Memory B cell (primary cell): ENCODE data around the gene MED7.
"Not testable (repeated sequence)": the region's sequence is repeated elsewhere in the genome, so short reads cannot be mapped to it uniquely, and the experiment has no call there.

ENCODE experiments used
- ATAC-seq: fragments of 150-1000 bp; cut with Tn5 transposase; 2 replicates; pipeline ENCODE4 v1.10.0; 2021; ENCODE audit warnings: low read depth, mild to moderate bottlenecking, moderate library complexity
- DNase-seq, 2 donors: peaks; one replicate each; pipeline ENCODE4 v3.0.0; 2022; ENCODE audit warnings: low spot score in 2 of 2
- H3K27ac Mint-ChIP-seq: one replicate; pipeline ENCODE4 v1.8.0; 2022; ENCODE audit warnings: mild to moderate bottlenecking, moderate library complexity, mixed read lengths
- H3K27me3 Mint-ChIP-seq: one replicate; pipeline ENCODE4 v1.8.0; 2022; ENCODE audit warnings: mixed read lengths
- H3K36me3 Mint-ChIP-seq: one replicate; pipeline ENCODE4 v1.8.0; 2022; ENCODE audit warnings: mild to moderate bottlenecking, mixed read lengths
- H3K4me1 Mint-ChIP-seq: one replicate; pipeline ENCODE4 v1.8.0; 2022; ENCODE audit warnings: mixed read lengths
- H3K4me3 Mint-ChIP-seq: one replicate; pipeline ENCODE4 v1.8.0; 2022; ENCODE audit warnings: mild to moderate bottlenecking, moderate library complexity, mixed read lengths
- H3K9me3 Mint-ChIP-seq: one replicate; pipeline ENCODE4 v1.8.0; 2022; ENCODE audit warnings: mixed read lengths

The MED7 gene, protein sequence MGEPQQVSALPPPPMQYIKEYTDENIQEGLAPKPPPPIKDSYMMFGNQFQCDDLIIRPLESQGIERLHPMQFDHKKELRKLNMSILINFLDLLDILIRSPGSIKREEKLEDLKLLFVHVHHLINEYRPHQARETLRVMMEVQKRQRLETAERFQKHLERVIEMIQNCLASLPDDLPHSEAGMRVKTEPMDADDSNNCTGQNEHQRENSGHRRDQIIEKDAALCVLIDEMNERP

GRCh38 chr5:157142317-157143126 lies at the start of gene MED7:
TSS of gene MED7 (minus strand) at chr5:157142865. CDS start at chr5:157139431, 3,434 bp downstream.
- Mint-ChIP-seq H3K4me3 (peak within 1 kb of the TSS; percentile 96), H3K9me3 (no peaks in the 10 kb centered on the region), H3K27me3 (no peaks in the 10 kb centered on the region), H3K4me1 (peaks cover 21% of the 10 kb centered on the region), H3K36me3 (peaks cover 14% of the 10 kb centered on the region), H3K27ac (peak within 1 kb of the TSS; percentile 95)
- ATAC-seq (peak; percentile 96), DNase-seq (peak; percentile 75 to 94)

- ATAC-seq (no peak), DNase-seq (no peak)
- Mint-ChIP-seq H3K9me3 (peaks cover 1% of the 10 kb centered on the region), H3K36me3 (no peaks in the 10 kb centered on the region), H3K27me3 (peaks cover 2% of the 10 kb centered on the region), H3K4me3 (no peak overlapping the region), H3K27ac (no peak overlapping the region), H3K4me1 (no peaks in the 10 kb centered on the region)
These were observed 46.6 kb upstream of the MED7 start for GRCh38 chr5:157189223-157189622.

DNA sequence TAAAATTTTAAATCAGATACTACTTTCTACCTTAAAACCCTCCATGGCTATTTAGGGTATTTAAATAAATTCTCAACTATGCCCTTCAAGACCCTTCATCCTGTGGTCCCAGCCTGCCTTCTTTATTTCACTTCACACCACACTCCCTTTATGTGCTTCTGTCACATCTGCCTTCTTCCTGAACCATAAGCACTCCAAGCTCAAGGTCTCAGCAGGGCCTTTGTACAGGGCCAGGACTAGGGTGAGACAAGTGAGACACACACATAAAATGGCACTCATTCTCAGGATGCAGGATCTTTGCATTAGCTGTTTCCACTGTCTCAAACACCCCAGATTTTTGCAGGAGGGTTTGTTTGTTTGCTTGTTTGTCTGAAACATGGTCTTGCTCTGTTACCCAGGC lies 45.6 kb upstream of the MED7 start:
- Mint-ChIP-seq H3K4me3 (no peak overlapping the region), H3K4me1 (no peaks in the 10 kb centered on the region), H3K36me3 (no peaks in the 10 kb centered on the region), H3K27me3 (peaks cover 2% of the 10 kb centered on the region), H3K27ac (no peak overlapping the region), H3K9me3 (peaks cover 1% of the 10 kb centered on the region)
- DNase-seq: no peak
- ATAC-seq: no peak

DNA sequence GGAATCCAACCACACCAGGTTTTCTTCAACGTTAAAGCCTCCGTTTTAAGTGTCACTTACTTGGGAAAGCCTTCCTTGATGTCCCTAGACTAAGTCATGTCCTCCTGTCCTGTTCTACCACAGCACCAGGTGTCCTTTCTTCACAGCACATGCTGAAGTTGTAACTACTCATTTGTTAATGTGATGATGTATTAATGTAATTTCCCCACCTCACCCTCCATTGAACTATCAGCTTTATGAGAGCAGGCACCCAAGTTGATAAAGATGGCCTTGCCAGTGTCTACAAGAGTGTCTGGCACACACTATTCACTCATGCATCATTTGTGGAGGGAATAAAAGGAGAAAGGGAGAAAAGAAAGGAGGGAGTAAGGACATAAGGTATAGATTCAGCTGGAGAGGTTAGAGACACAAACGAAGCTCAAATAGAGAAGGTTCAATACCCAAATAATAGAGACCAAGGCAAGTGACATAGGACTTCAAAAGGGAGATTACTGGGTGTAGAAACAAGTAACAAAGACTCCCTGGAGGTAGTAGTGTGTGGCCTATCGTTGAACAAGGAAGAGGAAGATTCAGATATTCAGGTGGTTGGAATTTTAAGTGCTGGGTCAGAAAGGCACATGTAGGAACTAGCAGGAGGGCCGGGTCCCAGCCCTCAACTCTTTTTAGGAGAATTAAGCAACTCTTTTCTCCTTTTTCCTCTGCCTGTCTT lies 44.5 kb upstream of the MED7 start:
- ATAC-seq (no peak), DNase-seq (no peak)
- Mint-ChIP-seq H3K27me3 (peaks cover 2% of the 10 kb centered on the region), H3K36me3 (no peaks in the 10 kb centered on the region), H3K4me3 (no peak overlapping the region), H3K4me1 (no peaks in the 10 kb centered on the region), H3K27ac (no peak overlapping the region), H3K9me3 (peaks cover 1% of the 10 kb centered on the region)

- Mint-ChIP-seq H3K9me3 (no peaks in the 10 kb centered on the region), H3K4me3 (no peak overlapping the region), H3K27me3 (peaks cover 2% of the 10 kb centered on the region), H3K36me3 (no peaks in the 10 kb centered on the region), H3K4me1 (no peaks in the 10 kb centered on the region), H3K27ac (no peak overlapping the region)
- ATAC-seq: no peak
- no peak for DNase-seq
These were observed 43.8 kb upstream of the MED7 start for GRCh38 chr5:157186309-157187045.

GRCh38 chr5:157185122-157185521 lies 42.5 kb upstream of the MED7 start:
- not testable (repeated sequence) for H3K36me3 Mint-ChIP-seq, H3K9me3 Mint-ChIP-seq, H3K27me3 Mint-ChIP-seq, H3K4me1 Mint-ChIP-seq, H3K4me3 Mint-ChIP-seq, DNase-seq, H3K27ac Mint-ChIP-seq, ATAC-seq

GRCh38 chr5:157184117-157184670 lies 41.5 kb upstream of the MED7 start:
- peaks cover 2% of the 10 kb centered on the region for H3K27me3 Mint-ChIP-seq
- no peak for DNase-seq
- H3K27ac Mint-ChIP-seq: no peak overlapping the region
- ATAC-seq: no peak
- H3K9me3 Mint-ChIP-seq: no peaks in the 10 kb centered on the region
- no peaks in the 10 kb centered on the region for H3K4me1 Mint-ChIP-seq
- H3K4me3 Mint-ChIP-seq: no peak overlapping the region
- H3K36me3 Mint-ChIP-seq: no peaks in the 10 kb centered on the region

GRCh38 chr5:157182143-157182757 lies 39.6 kb upstream of the MED7 start:
- no peak for DNase-seq
- Mint-ChIP-seq H3K9me3 (no peaks in the 10 kb centered on the region), H3K27me3 (peaks cover 3% of the 10 kb centered on the region), H3K27ac (no peak overlapping the region), H3K4me1 (peaks cover 4% of the 10 kb centered on the region), H3K4me3 (no peak overlapping the region), H3K36me3 (no peaks in the 10 kb centered on the region)
- ATAC-seq: no peak

DNA sequence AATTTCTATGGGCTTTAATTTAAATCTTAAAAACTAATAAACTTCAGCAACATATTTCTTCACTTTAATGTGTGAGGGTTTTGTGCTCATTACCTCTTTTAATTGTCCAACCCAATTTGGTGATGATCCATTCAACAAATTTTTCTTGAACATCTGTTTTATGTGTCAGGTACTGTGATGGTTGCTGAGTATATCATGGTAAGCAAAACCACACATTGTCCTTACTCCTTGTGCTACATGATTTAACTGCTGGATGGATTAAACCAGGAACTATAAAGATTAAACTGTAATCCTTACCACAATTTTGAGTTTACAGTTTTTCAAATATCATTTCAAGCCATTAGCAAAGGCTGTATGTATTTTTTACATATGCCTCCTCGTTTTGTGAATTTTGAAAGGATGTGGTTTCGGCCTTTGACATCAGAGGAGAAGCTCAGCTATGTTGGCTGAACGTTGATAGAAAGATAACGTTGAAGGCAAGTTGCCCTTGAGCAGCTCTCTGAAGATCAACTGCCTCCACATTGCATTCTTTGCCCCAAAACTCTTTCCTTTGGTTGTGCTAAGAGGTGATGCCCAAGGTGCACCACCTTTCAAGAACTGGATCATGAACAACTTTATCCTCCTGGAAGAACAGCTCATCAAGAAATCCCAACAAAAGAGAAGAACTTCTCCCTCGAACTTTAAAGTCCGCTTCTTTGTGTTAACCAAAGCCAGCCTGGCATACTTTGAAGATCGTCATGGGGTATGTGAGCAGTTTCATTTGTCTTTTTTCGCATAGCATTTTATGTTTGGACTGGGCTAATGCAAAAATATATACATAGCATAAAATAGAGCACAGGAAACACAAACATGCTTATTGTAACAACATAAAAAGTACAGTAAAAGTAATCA lies 38.0 kb upstream of the MED7 start, which contains the start of gene ITK:
ITK (plus strand) TSS at position 467 of the 891 bp plus-strand sequence; CDS start at position 605, 138 bp downstream.
- H3K4me3 Mint-ChIP-seq: no peak within 1 kb of the TSS
- H3K9me3 Mint-ChIP-seq: no peaks in the 10 kb centered on the region
- peaks cover 3% of the 10 kb centered on the region for H3K27me3 Mint-ChIP-seq
- peaks cover 4% of the 10 kb centered on the region for H3K4me1 Mint-ChIP-seq
- no peaks in the 10 kb centered on the region for H3K36me3 Mint-ChIP-seq
- no peak within 1 kb of the TSS for H3K27ac Mint-ChIP-seq
- ATAC-seq (no peak), DNase-seq (no peak)

- no peak overlapping the region for H3K4me3 Mint-ChIP-seq
- ATAC-seq: no peak
- H3K27me3 Mint-ChIP-seq: peaks cover 3% of the 10 kb centered on the region
- H3K9me3 Mint-ChIP-seq: no peaks in the 10 kb centered on the region
- no peak overlapping the region for H3K27ac Mint-ChIP-seq
- peaks cover 4% of the 10 kb centered on the region for H3K4me1 Mint-ChIP-seq
- no peaks in the 10 kb centered on the region for H3K36me3 Mint-ChIP-seq
- no peak for DNase-seq
These were observed 36.3 kb upstream of the MED7 start for GRCh38 chr5:157178966-157179365.

GRCh38 chr5:157177953-157178352 lies 35.3 kb upstream of the MED7 start:
- Mint-ChIP-seq H3K36me3 (no peaks in the 10 kb centered on the region), H3K27me3 (peaks cover 3% of the 10 kb centered on the region), H3K9me3 (no peaks in the 10 kb centered on the region), H3K4me3 (no peak overlapping the region), H3K27ac (no peak overlapping the region), H3K4me1 (peaks cover 4% of the 10 kb centered on the region)
- DNase-seq (no peak), ATAC-seq (no peak)

- peaks cover 22% of the 10 kb centered on the region for H3K4me1 Mint-ChIP-seq
- H3K36me3 Mint-ChIP-seq: peaks cover 6% of the 10 kb centered on the region
- H3K27me3 Mint-ChIP-seq: peaks cover 3% of the 10 kb centered on the region
- ATAC-seq: no peak
- H3K9me3 Mint-ChIP-seq: peaks cover 7% of the 10 kb centered on the region
- H3K27ac Mint-ChIP-seq: no peak overlapping the region
- no peak for DNase-seq
- no peak overlapping the region for H3K4me3 Mint-ChIP-seq
These were observed 32.5 kb upstream of the MED7 start for GRCh38 chr5:157175071-157175612.
